GM12873 (cell line): ENCODE results near the gene FGB.

ENCODE experiments used
- TF ChIP-seq, protein P1 (sequence below): IDR thresholded peaks from 2 replicates; pipeline ENCODE4 v1.5.1; 2012; ENCODE audit warnings: low read depth, mild to moderate bottlenecking, moderate library complexity, low read length, control low read depth; ENCODE audit not compliant: insufficient read depth; ENCODE audit errors: missing control alignments

FGB gene

GRCh38 chr4:154616287-154616686 is 53.5 kb downstream of the FGB start:
- TF ChIP-seq, protein P1, sequence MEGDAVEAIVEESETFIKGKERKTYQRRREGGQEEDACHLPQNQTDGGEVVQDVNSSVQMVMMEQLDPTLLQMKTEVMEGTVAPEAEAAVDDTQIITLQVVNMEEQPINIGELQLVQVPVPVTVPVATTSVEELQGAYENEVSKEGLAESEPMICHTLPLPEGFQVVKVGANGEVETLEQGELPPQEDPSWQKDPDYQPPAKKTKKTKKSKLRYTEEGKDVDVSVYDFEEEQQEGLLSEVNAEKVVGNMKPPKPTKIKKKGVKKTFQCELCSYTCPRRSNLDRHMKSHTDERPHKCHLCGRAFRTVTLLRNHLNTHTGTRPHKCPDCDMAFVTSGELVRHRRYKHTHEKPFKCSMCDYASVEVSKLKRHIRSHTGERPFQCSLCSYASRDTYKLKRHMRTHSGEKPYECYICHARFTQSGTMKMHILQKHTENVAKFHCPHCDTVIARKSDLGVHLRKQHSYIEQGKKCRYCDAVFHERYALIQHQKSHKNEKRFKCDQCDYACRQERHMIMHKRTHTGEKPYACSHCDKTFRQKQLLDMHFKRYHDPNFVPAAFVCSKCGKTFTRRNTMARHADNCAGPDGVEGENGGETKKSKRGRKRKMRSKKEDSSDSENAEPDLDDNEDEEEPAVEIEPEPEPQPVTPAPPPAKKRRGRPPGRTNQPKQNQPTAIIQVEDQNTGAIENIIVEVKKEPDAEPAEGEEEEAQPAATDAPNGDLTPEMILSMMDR = no peak

GRCh38 chr4:154616731-154617130 is 53.9 kb downstream of the FGB start:
- TF ChIP-seq, protein P1 = no peak

DNA sequence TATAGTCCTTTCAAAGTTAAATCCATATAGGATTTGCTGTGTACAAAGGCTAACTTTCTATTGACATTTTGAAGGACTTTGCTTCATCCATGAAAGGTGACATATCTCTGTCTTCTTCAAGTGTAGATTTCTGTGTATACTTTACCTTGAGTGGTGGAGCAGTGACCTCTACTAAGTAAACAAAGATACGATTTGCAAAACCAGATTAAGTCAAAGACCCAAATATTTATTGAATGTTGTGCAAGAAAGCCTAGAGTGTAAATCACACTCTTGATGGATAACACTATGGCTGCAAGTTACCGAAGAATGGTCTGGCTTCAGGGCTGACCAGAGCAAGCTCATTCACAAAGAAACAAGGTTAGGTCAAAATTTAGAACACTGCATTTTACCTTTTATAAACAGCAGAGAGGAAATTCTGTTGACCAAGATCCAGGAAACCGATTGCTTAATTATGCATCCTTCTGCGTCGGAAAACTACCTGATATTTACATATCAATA is 55.1 kb downstream of the FGB start:
- TF ChIP-seq, protein P1 = no peak

GRCh38 chr4:154618708-154619315 is 56.0 kb downstream of the FGB start:
- TF ChIP-seq, protein P1 = peak; percentile 78

DNA sequence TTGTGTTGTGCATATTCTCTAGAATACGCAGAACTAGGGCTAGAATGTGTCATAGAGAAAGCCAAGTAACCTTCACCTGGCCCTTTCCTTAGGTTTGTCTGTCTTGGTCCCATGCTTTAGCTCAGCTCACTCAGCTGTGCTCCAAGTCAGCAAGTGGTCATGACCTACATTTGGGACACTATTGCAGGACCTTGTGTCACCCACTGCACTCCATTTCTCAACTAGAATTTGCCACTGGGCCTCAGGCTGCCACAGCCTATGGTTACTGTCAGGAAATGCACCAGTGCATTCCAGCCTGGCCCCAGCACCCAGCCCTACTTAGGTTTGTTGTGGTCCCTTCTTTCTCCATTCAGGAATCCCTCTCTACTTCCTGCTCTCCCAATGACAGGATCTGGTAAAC is 57.3 kb downstream of the FGB start:
- TF ChIP-seq, protein P1 = no peak
